ENCODE results near the gene APOL3.

Gene APOL3

DNA sequence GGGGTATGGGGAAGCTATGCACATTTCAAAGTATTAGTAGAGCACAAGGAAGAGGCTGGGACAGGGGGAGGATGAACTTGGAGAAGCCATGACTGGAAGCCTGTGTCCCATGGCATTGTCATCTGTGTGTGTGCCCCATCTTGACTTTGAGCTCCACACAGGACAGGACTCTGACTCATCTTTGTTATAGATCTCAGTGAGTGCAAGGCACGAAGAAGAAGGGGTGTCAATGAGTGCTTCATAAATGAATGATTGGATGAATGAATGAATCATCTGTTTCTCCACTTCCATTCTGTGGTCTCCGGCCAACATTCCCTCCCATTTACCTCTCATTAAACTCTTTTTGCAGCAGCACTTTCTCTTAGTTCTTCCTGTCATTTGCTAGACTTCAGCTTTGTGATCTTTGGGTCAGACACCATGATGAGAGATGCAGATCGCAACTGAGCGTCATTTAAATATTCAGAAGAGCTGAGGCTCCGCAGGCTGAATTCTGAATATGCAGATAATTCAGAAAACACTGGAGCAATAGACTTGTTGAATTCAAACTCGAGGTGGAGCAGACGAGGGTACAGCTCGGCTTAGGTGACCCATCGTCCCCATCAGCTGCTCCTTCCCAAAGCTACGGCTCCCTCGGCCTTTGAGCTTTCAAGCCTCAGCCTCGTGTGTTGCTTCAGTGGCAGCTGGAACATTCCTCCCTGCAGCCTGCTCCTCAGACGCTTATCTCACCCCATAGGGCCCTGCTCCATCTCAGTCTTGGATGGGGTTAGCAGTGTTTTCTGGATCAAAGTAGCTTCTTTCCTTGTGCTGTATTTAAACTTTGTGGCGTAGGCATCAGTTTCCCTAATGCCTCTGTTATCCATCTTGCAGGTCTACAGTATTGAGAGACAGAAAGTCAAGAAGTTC, 30.8 kb downstream of the APOL3 start:
- TF ChIP-seq, protein P1, sequence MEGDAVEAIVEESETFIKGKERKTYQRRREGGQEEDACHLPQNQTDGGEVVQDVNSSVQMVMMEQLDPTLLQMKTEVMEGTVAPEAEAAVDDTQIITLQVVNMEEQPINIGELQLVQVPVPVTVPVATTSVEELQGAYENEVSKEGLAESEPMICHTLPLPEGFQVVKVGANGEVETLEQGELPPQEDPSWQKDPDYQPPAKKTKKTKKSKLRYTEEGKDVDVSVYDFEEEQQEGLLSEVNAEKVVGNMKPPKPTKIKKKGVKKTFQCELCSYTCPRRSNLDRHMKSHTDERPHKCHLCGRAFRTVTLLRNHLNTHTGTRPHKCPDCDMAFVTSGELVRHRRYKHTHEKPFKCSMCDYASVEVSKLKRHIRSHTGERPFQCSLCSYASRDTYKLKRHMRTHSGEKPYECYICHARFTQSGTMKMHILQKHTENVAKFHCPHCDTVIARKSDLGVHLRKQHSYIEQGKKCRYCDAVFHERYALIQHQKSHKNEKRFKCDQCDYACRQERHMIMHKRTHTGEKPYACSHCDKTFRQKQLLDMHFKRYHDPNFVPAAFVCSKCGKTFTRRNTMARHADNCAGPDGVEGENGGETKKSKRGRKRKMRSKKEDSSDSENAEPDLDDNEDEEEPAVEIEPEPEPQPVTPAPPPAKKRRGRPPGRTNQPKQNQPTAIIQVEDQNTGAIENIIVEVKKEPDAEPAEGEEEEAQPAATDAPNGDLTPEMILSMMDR (IDR thresholded peaks at IDR 0.05; ENCODE audit: poor library complexity, severe bottlenecking) = no peak
- Histone ChIP-seq H3K27ac (ENCODE audit: poor library complexity, severe bottlenecking) (no peak overlapping the region), H3K4me3 (ENCODE audit: severe bottlenecking) (no peak overlapping the region), H3K4me1 (ENCODE audit: insufficient read depth, poor library complexity, severe bottlenecking) (no peaks in the 10 kb centered on the region), H3K36me3 (ENCODE audit: low read depth) (no peaks in the 10 kb centered on the region), H3K27me3 (ENCODE audit: insufficient read depth, poor library complexity, severe bottlenecking) (peaks cover 3% of the 10 kb centered on the region), H3K9me3 (ENCODE audit: severe bottlenecking) (no peaks in the 10 kb centered on the region)
- ATAC-seq (ENCODE audit: low read depth) = no peak
- DNase-seq (ENCODE audit: low spot score) = no peak

DNA sequence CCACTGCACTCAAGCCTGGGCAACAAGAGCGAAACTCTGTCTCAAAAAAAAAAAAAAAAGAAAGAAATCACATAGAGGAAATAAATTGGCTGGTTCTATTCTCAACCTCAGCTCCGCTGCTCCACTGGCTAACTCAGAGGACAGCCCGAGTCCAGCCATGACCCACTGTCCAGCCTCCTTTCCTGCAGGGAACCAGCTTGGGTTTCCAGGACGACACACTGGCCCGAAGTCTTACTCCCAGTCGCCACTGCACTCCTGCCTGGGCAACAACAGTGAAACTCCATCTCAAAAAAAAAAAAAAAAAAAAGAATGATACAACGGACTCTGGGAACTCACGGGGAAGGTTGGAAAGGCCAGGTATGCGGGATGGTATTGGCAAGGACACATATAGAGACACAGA, 31.5 kb downstream of the APOL3 start:
- TF ChIP-seq, protein P1 (IDR thresholded peaks at IDR 0.05; ENCODE audit: poor library complexity, severe bottlenecking) = no peak
- H3K27me3 ChIP-seq (ENCODE audit: insufficient read depth, poor library complexity, severe bottlenecking) = peaks cover 3% of the 10 kb centered on the region
- ATAC-seq (ENCODE audit: low read depth) = no peak

DNA sequence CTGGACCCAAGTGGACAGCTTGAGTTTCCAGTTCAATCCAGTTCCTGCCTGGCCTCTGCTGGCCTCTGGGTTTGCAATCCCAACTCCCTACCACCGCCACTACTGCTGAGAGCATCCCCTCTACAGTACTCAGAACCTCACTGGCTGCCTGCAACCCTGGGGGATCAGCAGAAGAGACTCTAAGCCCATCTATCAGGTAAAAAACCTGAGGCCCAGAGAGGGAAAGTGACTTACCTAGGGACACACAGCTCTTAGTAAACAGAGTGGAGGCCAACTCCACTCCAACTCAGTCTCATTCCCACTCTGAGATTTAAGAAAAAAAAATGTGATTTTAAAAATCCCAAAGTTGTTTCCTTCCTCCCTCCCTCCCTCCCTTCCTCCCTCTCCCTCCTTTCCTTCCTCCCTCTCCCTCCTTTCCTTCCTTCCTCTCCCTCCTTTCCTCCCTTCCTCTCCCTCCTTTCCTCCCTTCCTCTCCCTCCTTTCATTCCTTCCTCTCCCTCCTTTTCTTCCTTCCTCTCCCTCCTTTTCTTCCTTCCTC, 34.5 kb downstream of the APOL3 start:
- no peak for ATAC-seq (ENCODE audit: low read depth)
- Histone ChIP-seq H3K27me3 (ENCODE audit: insufficient read depth, poor library complexity, severe bottlenecking) (peaks cover 3% of the 10 kb centered on the region), H3K9me3 (ENCODE audit: severe bottlenecking) (no peaks in the 10 kb centered on the region), H3K4me1 (ENCODE audit: insufficient read depth, poor library complexity, severe bottlenecking) (no peaks in the 10 kb centered on the region), H3K36me3 (ENCODE audit: low read depth) (no peaks in the 10 kb centered on the region), H3K27ac (ENCODE audit: poor library complexity, severe bottlenecking) (no peak overlapping the region), H3K4me3 (ENCODE audit: severe bottlenecking) (no peak overlapping the region)
- TF ChIP-seq, protein P1 (IDR thresholded peaks at IDR 0.05; ENCODE audit: poor library complexity, severe bottlenecking) = no peak
- no peak for DNase-seq (ENCODE audit: low spot score)

More for the DNA sequence above, 31.5 kb downstream of the APOL3 start:
- Histone ChIP-seq H3K9me3 (ENCODE audit: severe bottlenecking) (no peaks in the 10 kb centered on the region), H3K36me3 (ENCODE audit: low read depth) (no peaks in the 10 kb centered on the region), H3K4me3 (ENCODE audit: severe bottlenecking) (no peak overlapping the region), H3K27ac (ENCODE audit: poor library complexity, severe bottlenecking) (no peak overlapping the region), H3K4me1 (ENCODE audit: insufficient read depth, poor library complexity, severe bottlenecking) (no peaks in the 10 kb centered on the region)
- DNase-seq (ENCODE audit: low spot score) = no peak

DNA sequence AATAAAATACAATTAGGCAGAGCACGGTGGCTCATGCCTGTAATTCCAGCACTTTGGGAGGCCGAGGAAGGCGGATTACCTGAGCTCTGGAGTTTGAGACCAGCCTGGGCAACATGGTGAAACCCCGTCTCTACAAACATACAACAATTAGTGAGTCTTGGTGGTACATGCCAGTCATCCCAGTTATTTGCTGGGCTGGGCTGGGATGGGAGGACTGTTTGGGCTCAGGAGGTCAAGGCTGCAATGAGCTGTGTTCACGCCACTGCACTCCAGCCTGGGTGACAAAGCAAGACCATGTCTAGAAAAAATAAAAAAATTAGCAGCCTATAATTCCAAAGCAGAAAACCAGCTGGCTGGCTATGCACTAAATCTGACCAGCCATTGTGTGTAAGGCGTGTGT, 35.1 kb downstream of the APOL3 start:
- no peak for DNase-seq (ENCODE audit: low spot score)
- Histone ChIP-seq H3K9me3 (ENCODE audit: severe bottlenecking) (no peaks in the 10 kb centered on the region), H3K36me3 (ENCODE audit: low read depth) (no peaks in the 10 kb centered on the region), H3K4me1 (ENCODE audit: insufficient read depth, poor library complexity, severe bottlenecking) (no peaks in the 10 kb centered on the region), H3K27me3 (ENCODE audit: insufficient read depth, poor library complexity, severe bottlenecking) (no peaks in the 10 kb centered on the region), H3K4me3 (ENCODE audit: severe bottlenecking) (no peak overlapping the region), H3K27ac (ENCODE audit: poor library complexity, severe bottlenecking) (no peak overlapping the region)
- TF ChIP-seq, protein P1 (IDR thresholded peaks at IDR 0.05; ENCODE audit: poor library complexity, severe bottlenecking) = no peak
- no peak for ATAC-seq (ENCODE audit: low read depth)

DNA sequence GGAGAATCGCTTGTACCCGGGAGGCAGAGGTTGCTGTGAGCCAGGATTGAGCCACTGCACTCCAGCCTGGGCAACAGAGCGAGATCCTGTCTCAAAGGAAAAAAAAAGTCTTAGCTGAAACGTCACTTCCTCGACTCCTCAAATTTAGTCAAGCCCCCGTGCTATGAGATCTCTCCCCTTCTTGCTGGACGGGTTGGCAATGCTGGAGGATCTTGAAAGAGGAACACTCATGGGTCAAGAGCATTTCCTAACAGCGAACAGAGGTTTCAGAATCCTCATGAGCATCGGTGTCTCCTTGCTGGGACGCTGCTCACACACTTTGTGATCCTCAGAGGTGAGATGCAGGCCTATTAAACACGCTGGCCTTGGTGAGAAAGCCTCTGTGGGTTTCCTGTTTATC, 35.9 kb downstream of the APOL3 start:
- Histone ChIP-seq H3K9me3 (ENCODE audit: severe bottlenecking) (no peaks in the 10 kb centered on the region), H3K4me3 (ENCODE audit: severe bottlenecking) (no peak overlapping the region), H3K4me1 (ENCODE audit: insufficient read depth, poor library complexity, severe bottlenecking) (no peaks in the 10 kb centered on the region), H3K27ac (ENCODE audit: poor library complexity, severe bottlenecking) (no peak overlapping the region), H3K36me3 (ENCODE audit: low read depth) (no peaks in the 10 kb centered on the region), H3K27me3 (ENCODE audit: insufficient read depth, poor library complexity, severe bottlenecking) (no peaks in the 10 kb centered on the region)
- TF ChIP-seq, protein P1 (IDR thresholded peaks at IDR 0.05; ENCODE audit: poor library complexity, severe bottlenecking) = no peak
- DNase-seq (ENCODE audit: low spot score) (no peak), ATAC-seq (ENCODE audit: low read depth) (no peak)

Data from RWPE2 (cell line).